SK-N-MC (cell line): ENCODE measurements around the gene USH2A.

Experiments
- EZH2 ChIP-seq: fragments of 200-600 bp; sonication (generic); IDR thresholded peaks from one replicate; pipeline ENCODE4 v1.6.1; 2017; ENCODE audit warnings: antibody characterized with exemption
- FOXP2 ChIP-seq: optimal IDR thresholded peaks from 2 replicates; pipeline ENCODE3; 2011; ENCODE audit warnings: mild to moderate bottlenecking, moderate library complexity; ENCODE audit not compliant: insufficient read depth; ENCODE audit errors: extremely low read length, control extremely low read depth
- POLR2AphosphoS5 ChIP-seq: IDR thresholded peaks from 2 replicates; pipeline ENCODE4 v1.6.1; 2012; ENCODE audit warnings: mild to moderate bottlenecking, low read depth, low read length, borderline replicate concordance

GRCh38 chr1:215600258-215600792 is 822.9 kb downstream of the USH2A start:
- TF ChIP-seq POLR2AphosphoS5 (no peak), EZH2 (no peak), FOXP2 (no peak)
